Tibial artery (tissue), 4 donors: ENCODE measurements around the gene CCDC88B.

Source experiments
- DNase-seq, 2 donors: peaks; one replicate each; pipeline ENCODE4 v3.0.0-alpha.2; 2019
- H3K27ac ChIP-seq, 2 donors: fragments of 200-600 bp; sonication (generic) in 1 of 2; 1 replicate in 1 of 2; 2 replicates in 1 of 2; pipeline ENCODE4 v1.5.1; 2018 to 2019; ENCODE audit warnings: mild to moderate bottlenecking in 1 of 2
- H3K27me3 ChIP-seq, 2 donors: fragments of 200-600 bp; sonication (generic) in 1 of 2; one replicate each; pipeline versions ENCODE4 v1.5.1 to v1.6.0; 2016 to 2019
- H3K36me3 ChIP-seq, 3 donors: fragments of 200-600 bp; sonication (generic) in 2 of 3; one replicate each; pipeline ENCODE4 v1.5.1; 2016 to 2019; ENCODE audit warnings: mild to moderate bottlenecking in 2 of 3
- H3K4me1 ChIP-seq, 4 donors: fragments of 200-600 bp; sonication (generic) in 2 of 4; 1 replicate in 3 of 4; 2 replicates in 1 of 4; pipeline ENCODE4 v1.5.1; 2016 to 2019
- H3K4me3 ChIP-seq, 2 donors: fragments of 200-600 bp; sonication (generic) in 1 of 2; 1 replicate in 1 of 2; 2 replicates in 1 of 2; pipeline ENCODE4 v1.5.1; 2018 to 2019; ENCODE audit warnings: mild to moderate bottlenecking in 2 of 2
- H3K9me3 ChIP-seq, 3 donors: fragments of 200-600 bp; sonication (generic) in 1 of 3; one replicate each; pipeline ENCODE4 v1.5.1; 2016 to 2019
- intact Hi-C: fragments of 100-400 bp; cut with DNase I; formaldehyde crosslinking; loops from one replicate; pipeline ENCODE4 v1.15.0; 2023; ENCODE audit warnings: low total_unique reads
- TF ChIP-seq, protein P1 (sequence below), 2 experiments: fragments of 200-600 bp in 1 of 2; fragments of 450-650 bp in 1 of 2; IDR thresholded peaks; one replicate each; pipeline ENCODE4 v1.5.1; 2017 to 2019; ENCODE audit warnings: antibody characterized with exemption in 2 of 2, mild to moderate bottlenecking in 1 of 2, moderate library complexity in 1 of 2

The CCDC88B gene

DNA sequence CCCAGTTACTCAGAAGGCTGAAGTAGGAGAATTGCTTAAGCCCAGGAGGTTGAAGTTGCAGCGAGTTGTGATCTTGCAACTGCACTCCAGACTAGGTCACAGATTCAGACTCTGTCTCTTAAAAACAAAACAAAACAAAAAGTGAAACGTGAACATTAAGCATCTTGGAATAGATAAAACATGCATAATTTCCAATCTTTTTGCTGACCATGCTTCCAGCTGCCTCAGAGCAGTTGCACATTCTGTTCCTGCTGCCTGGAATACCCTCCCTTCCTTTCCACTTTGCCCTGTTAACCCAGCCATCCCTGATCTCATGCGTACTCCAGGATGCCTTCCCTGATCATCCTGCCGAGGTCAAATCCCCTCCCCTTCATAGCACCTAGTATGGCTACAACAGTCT is 718 bp upstream of the CCDC88B start:
- intact Hi-C loops, result no loop called here

GRCh38 chr11:64340671-64341335 is 799 bp downstream of the CCDC88B start:
- Histone ChIP-seq H3K9me3 (no peaks in the 10 kb centered on the region), H3K4me3 (peak overlapping the region in 1 of 2 donors; percentile 14), H3K27me3 (no peaks in the 10 kb centered on the region), H3K4me1 (peaks cover 0 to 21% (median 14%) of the 10 kb centered on the region in 4 donors), H3K36me3 (no peaks in the 10 kb centered on the region), H3K27ac (no peak overlapping the region)
- intact Hi-C loops, result no loop called here
- DNase-seq, result peak in 1 of 2 donors; percentile 70
- TF ChIP-seq, protein P1, sequence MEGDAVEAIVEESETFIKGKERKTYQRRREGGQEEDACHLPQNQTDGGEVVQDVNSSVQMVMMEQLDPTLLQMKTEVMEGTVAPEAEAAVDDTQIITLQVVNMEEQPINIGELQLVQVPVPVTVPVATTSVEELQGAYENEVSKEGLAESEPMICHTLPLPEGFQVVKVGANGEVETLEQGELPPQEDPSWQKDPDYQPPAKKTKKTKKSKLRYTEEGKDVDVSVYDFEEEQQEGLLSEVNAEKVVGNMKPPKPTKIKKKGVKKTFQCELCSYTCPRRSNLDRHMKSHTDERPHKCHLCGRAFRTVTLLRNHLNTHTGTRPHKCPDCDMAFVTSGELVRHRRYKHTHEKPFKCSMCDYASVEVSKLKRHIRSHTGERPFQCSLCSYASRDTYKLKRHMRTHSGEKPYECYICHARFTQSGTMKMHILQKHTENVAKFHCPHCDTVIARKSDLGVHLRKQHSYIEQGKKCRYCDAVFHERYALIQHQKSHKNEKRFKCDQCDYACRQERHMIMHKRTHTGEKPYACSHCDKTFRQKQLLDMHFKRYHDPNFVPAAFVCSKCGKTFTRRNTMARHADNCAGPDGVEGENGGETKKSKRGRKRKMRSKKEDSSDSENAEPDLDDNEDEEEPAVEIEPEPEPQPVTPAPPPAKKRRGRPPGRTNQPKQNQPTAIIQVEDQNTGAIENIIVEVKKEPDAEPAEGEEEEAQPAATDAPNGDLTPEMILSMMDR (IDR thresholded peaks at IDR 0.05), result no peak

More for the DNA sequence above, 718 bp upstream of the CCDC88B start:
- Histone ChIP-seq H3K27me3 (no peaks in the 10 kb centered on the region), H3K4me1 (peaks cover 0 to 21% (median 14%) of the 10 kb centered on the region in 4 donors), H3K9me3 (no peaks in the 10 kb centered on the region), H3K4me3 (no peak overlapping the region), H3K27ac (no peak overlapping the region), H3K36me3 (no peaks in the 10 kb centered on the region)
- TF ChIP-seq, protein P1 (IDR thresholded peaks at IDR 0.05), result no peak
- no peak for DNase-seq

DNA sequence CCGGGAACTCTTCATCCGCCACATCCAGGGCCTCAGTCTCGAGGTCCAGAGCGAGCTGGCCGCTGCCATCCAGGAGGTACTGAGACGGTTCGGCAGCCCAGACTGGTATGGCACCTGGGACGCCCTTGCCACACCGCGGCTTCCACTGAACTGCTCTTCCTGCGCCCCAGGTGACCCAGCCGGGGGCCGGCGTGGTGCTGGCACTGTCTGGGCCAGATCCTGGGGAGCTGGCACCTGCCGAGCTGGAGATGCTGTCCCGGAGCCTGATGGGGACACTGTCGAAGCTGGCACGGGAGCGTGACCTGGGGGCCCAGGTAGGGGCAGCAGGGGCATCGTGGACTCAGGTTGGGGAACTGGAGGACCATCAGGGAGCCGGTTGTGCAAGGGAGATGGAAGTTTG is 1.4 kb downstream of the CCDC88B start:
- no peak overlapping the region for H3K27ac ChIP-seq
- no peak overlapping the region for H3K4me3 ChIP-seq
- no peaks in the 10 kb centered on the region for H3K36me3 ChIP-seq
- no peak for DNase-seq
- TF ChIP-seq, protein P1 (IDR thresholded peaks at IDR 0.05), result no peak
- peaks cover 0 to 21% (median 14%) of the 10 kb centered on the region in 4 donors for H3K4me1 ChIP-seq
- no peaks in the 10 kb centered on the region for H3K27me3 ChIP-seq
- intact Hi-C loops, result no loop called here
- no peaks in the 10 kb centered on the region for H3K9me3 ChIP-seq

DNA sequence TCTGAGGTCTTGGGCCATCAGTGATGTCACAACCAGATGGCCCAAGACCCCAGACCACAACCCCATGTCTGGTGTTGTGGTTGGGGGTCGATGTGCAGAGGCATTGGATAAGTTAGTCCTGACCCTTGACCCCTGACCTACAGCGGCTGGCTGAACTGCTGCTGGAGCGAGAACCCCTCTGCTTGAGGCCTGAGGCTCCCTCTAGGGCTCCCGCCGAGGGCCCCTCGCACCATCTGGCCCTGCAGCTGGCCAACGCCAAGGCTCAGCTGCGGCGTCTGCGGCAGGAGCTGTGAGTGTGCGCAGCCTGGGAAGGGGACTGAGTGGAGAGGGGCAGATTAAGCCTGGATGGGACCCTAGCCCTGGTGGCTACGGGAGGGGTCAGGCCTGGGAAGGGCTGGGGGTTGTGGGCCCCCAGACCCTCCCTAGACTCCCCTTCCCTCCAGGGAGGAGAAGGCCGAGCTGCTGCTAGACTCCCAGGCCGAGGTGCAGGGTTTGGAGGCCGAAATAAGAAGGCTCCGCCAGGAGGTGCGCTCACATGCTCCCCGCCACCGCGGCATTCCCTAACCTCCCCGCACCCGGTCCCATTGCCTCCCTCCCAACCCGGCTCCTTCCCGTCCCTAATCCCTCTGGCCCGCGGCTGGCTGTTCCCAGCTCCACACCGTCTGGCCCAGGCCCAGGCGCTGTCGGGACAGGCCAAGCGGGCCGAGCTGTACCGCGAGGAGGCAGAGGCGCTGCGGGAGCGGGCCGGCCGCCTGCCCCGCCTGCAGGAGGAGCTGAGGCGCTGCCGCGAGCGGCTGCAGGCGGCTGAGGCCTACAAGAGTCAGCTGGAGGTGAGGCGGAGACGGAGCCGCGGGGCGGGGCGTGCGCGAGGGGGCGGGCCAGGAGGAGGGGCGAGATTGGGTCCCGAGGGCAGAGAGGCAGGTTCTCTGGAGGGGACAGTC is 2.1 kb downstream of the CCDC88B start:
- Histone ChIP-seq H3K9me3 (no peaks in the 10 kb centered on the region), H3K36me3 (no peaks in the 10 kb centered on the region), H3K27ac (peak overlapping the region; percentile 68 to 85), H3K4me3 (peak overlapping the region; percentile 41), H3K27me3 (no peaks in the 10 kb centered on the region), H3K4me1 (peaks cover 0 to 21% (median 14%) of the 10 kb centered on the region in 4 donors)
- TF ChIP-seq, protein P1 (IDR thresholded peaks at IDR 0.05), result peak; percentile 41 to 51
- peak; percentile 73 to 94 for DNase-seq
- intact Hi-C loops, result no loop called here

- no peaks in the 10 kb centered on the region for H3K27me3 ChIP-seq
- DNase-seq, result no peak
- H3K4me3 ChIP-seq, result peak overlapping the region; percentile 41
- intact Hi-C loops, result no loop called here
- peak overlapping the region; percentile 68 to 85 for H3K27ac ChIP-seq
- peaks cover 0 to 24% (median 14%) of the 10 kb centered on the region in 4 donors for H3K4me1 ChIP-seq
- no peaks in the 10 kb centered on the region for H3K9me3 ChIP-seq
- TF ChIP-seq, protein P1 (IDR thresholded peaks at IDR 0.05), result no peak
- H3K36me3 ChIP-seq, result no peaks in the 10 kb centered on the region
Observed at GRCh38 chr11:64342869-64343745, 3.1 kb downstream of the CCDC88B start.
